ENCODE data around the gene STX5.
"Not testable (repeated sequence)": the region's sequence is repeated elsewhere in the genome, so short reads cannot be mapped to it uniquely, and the experiment has no call there.

STX5 gene

DNA sequence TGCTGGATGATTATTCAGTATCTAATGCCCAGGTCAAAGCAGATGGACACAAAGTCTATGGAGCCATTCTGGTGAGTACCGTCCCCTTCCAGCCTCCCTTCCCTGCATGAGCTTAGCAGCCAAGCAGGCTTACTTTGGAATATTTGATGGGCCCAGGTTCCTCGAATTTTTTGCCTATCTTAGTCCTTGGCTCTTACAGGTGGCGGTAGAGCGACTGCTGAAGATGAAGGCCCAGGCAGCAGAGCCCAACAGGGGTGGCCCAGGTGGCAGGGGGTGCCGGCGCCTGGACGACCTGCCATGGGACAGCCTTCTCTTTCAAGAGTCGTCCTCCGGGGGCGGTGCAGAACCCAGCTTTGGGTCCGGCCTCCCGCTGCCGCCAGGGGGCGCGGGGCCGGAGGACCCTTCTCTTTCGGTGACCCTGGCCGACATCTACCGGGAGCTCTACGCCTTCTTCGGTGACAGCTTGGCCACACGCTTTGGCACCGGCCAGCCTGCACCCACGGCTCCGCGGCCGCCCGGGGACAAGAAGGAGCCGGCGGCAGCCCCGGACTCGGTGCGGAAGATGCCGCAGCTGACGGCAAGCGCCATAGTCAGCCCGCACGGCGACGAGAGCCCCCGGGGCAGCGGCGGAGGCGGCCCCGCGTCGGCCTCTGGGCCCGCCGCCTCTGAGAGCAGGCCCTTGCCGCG lies 45.4 kb downstream of the STX5 start:
- ATAC-seq: peak; percentile 72

DNA sequence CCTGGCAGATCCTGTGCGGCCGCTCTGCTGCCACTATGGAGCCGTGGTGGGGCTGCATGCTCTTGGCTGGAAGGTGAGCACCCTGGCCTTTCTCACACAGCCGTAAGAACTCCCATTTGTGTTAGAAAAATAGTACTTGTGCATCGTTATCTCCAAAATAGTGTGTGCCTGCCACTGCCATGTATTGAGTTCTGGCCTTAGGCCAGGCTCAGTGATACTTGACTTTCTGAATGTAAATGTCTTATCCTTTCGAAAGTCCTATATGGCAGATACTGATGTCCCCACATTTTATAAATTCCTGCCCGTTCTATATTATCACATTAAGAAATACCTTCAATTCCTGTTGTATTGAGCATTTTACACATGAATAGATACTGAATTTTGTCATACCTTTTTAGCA lies 49.1 kb downstream of the STX5 start:
- ATAC-seq: no peak
- no peak for DNase-seq

More for the DNA sequence above, 45.4 kb downstream of the STX5 start:
- DNase-seq: peak; percentile 92

- DNase-seq (no peak), ATAC-seq (no peak)
Measured at GRCh38 chr11:62778441-62778840, 53.4 kb downstream of the STX5 start.

DNA sequence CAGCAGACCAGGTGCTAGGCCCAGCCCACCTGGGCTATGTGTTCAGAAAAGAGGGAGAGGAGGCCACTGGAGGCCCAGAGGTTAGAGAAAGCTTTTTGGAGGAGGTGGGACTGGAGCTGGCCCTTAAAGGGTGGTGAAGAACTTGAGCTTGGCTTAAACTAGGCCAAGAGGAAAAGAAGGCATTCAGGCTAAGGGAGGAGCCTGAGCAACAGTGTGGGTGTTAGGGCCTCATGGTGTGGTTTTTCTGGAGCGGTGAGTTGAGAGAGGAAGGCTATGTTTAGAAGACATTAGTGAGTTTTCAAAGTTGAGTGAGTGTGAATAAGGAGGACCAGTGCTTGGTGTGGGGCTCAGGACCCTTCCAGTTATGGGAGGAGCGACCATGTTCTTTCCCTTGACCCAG lies 54.5 kb downstream of the STX5 start:
- DNase-seq (no peak), ATAC-seq (peak; percentile 42)

GRCh38 chr11:62775646-62776045 lies 56.2 kb downstream of the STX5 start:
- DNase-seq (no peak), ATAC-seq (no peak)

- ATAC-seq: no peak
- DNase-seq: no peak
Measured at GRCh38 chr11:62774407-62774806, 57.4 kb downstream of the STX5 start.

DNA sequence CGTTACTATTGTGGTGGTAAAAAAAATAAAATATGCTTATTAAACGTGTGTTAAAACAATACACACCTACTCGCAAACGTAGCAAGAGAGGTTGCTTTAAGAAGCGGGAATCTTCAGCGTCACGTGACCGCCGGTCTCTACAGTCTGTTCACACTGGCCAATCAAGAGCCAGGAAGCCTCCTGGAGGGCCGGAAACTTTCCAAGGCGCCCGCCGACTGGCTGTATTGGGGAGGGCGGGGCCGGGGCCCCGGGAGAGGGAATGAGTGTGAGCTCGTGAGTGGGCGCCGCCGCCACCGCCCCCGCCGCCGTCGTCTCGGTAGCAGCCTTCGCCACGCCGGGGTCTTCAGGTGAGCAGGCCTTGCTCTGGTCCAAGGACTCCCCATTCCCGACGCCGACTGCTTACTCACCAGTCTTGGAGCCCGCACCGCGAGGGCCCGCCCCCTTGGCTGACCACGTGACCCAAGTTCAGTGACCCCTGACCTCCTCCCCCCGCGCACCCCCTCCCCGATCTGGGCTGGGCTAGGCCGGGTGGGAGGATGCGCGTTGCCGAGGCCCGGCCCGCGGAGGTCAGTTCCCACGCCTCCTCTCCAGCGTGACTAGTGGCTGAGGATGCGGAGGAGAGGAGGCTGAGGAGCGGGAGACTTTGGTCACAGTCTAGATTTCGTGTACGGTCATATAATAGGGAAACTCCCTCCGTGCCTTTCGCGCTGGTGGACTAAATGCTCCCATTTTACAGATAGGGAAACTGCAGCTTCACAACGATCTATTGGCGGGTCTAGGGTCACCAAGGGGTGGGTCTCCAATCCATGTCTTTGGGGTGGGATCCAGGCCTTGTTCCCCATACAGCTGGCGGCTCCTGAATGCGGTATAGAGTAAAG lies 60.5 kb downstream of the STX5 start, which contains the start of gene TAF6L:
Gene TAF6L, plus strand, starts transcription at position 253 of the 878 bp plus-strand sequence. CDS start 4,388 bp downstream, outside the sequence.
- ATAC-seq (peak; percentile 93), DNase-seq (peak; percentile 96)

DNA sequence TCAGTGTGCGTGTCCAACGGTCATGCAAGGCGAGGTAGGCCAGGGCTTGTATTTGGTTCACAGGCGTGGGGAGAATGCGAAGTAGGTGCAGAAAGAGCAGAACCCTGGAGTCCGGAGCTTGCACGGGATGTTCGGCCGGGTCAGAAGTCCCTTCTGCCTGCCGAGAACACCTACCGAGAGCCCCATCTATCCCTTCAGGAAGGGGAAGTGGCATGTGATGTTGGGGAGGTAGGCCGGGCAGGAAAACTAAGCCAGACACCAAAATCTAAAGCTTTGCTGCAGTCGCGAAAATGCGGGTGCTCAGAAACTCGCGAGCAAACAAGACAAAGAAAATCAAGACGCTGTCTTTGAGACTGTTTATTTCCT lies 61.1 kb downstream of the STX5 start:
- DNase-seq (peak; percentile 34), ATAC-seq (no peak)

DNA sequence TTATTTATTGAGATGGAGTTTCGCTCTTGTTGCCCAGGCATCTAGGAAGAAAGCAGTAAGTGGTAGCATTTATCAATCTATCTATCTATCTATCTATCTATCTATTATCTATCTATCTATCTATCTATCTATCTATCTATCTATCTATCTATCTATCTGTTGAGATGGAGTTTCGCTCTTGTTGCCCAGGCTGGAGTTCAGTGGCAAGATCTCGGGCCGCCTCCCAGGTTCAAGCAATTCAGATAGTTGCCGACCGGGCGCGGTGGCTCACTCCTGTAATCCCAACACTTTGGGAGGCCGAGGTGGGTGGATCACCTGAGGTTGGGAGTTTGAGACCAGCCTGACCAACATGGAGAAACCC lies 71.0 kb downstream of the STX5 start:
- ATAC-seq, DNase-seq: not testable (repeated sequence)

GRCh38 chr11:62757846-62758788 lies 73.7 kb downstream of the STX5 start:
- ATAC-seq (no peak), DNase-seq (no peak)

Data from stimulated activated naive CD8-positive, alpha-beta T cell treated with anti-CD3 and anti-CD28 coated beads, Interleukin-15, Interleukin-2, amounts not matched to agents 100 U/mL and 50 U/mL, for 24 hours (primary cell).